ENCODE data around the gene PCBP2. TPM values are rescaled to one million over a fixed set of nuclear protein-coding genes. Genes with fewer than 3 reads are reported as not detected.

Gene PCBP2
- polyA plus RNA-seq, 3 donors: 79.6 to 588 (median 81.9) TPM

GRCh38 chr12:53502983-53503728, 51.3 kb downstream of the PCBP2 start:
- H3K9ac ChIP-seq (ENCODE audit: insufficient read depth, low read length, poor library complexity, severe bottlenecking): no peak overlapping the region
- no peak overlapping the region for H3K4me2 ChIP-seq (replicated peaks; ENCODE audit: extremely low read depth, low read length, poor library complexity, severe bottlenecking)

More at GRCh38 chr12:53502983-53503728, 51.3 kb downstream of the PCBP2 start:
- H3K79me2 ChIP-seq (ENCODE audit: insufficient read depth, low read length): peaks cover 18% of the 10 kb centered on the region
- H3K27ac ChIP-seq (ENCODE audit: low read depth in 1 of 2, low read length in 2 of 2): no peak overlapping the region
- Mint-ChIP-seq H3K27me3 (ENCODE audit: low read depth in 3 of 3) (peaks cover 0 to 6% (median 0%) of the 10 kb centered on the region in 3 donors), H3K36me3 (peaks cover 29 to 47% of the 10 kb centered on the region in 2 donors), H3K9me3 (no peaks in the 10 kb centered on the region), H3K27ac (peak overlapping the region in 1 of 7 donors; percentile 68), H3K4me3 (no peak overlapping the region), H3K4me1 (peaks cover 30% of the 10 kb centered on the region)
- H3K27me3 ChIP-seq (ENCODE audit: control insufficient read depth in 2 of 2, insufficient read depth in 2 of 2, low read length in 2 of 2): no peaks in the 10 kb centered on the region
- H4K20me1 ChIP-seq (ENCODE audit: insufficient read depth, low read length): no peaks in the 10 kb centered on the region
- no peak for TF ChIP-seq CTCF (IDR thresholded peaks at IDR 0.05)
- intact Hi-C loops (cut with micrococcal nuclease): loop anchor here (5.0 to 10.0 kb wide), 3 partner anchors 51 to 288 kb away; partner anchors contain the start of genes AAAS (in 1 of the 2) and PCBP2 (in 1 of the 2)
- H3K9me3 ChIP-seq (replicated peaks in 1 of 2; ENCODE audit: control insufficient read depth in 1 of 2, insufficient read depth in 1 of 2, low read length in 2 of 2): no peaks in the 10 kb centered on the region
- peaks cover 29 to 34% of the 10 kb centered on the region in 2 donors for H3K4me1 ChIP-seq (ENCODE audit: control insufficient read depth in 1 of 2, insufficient read depth in 2 of 2, low read length in 2 of 2)
- no peak for DNase-seq
- peaks cover 33 to 45% of the 10 kb centered on the region in 2 donors for H3K36me3 ChIP-seq (replicated peaks in 1 of 2; ENCODE audit: control insufficient read depth in 1 of 2, insufficient read depth in 2 of 2, low read length in 2 of 2)
- H2AFZ ChIP-seq (ENCODE audit: insufficient read depth, low read depth, low read length, poor library complexity, severe bottlenecking): no peak overlapping the region
- WGBS (ENCODE audit: insufficient coverage): 83% methylated on average over 1 of the region's 10 CpGs
- H3K4me3 ChIP-seq (replicated peaks in 1 of 3; ENCODE audit: low read depth in 2 of 3, low read length in 3 of 3): no peak overlapping the region

All from CD14-positive monocyte (primary cell).